Measurements from ENCODE around the gene DDX51.

DDX51 gene

GRCh38 chr12:132095520-132096409 is 48.4 kb downstream of the DDX51 start:
- TF ChIP-seq USF1 (IDR thresholded peaks at IDR 0.05) (no peak), FOXM1 (IDR thresholded peaks at IDR 0.05; ENCODE audit: borderline replicate concordance, low read depth) (no peak), EGR1 (IDR thresholded peaks at IDR 0.05) (no peak), TAF1 (IDR thresholded peaks at IDR 0.05; ENCODE audit: low read depth) (no peak), REST (IDR thresholded peaks at IDR 0.05; ENCODE audit: low read depth) (no peak), NFIC (IDR thresholded peaks at IDR 0.05) (no peak), TCF12 (IDR thresholded peaks at IDR 0.05; ENCODE audit: low read depth) (no peak), MAX (IDR thresholded peaks at IDR 0.05) (no peak), YY1 (IDR thresholded peaks at IDR 0.05; ENCODE audit: low read depth) (no peak), ZBTB7A (IDR thresholded peaks at IDR 0.05; ENCODE audit: low read depth) (no peak), EP300 (IDR thresholded peaks at IDR 0.05; ENCODE audit: borderline replicate concordance) (no peak)

- TF ChIP-seq YY1 (IDR thresholded peaks at IDR 0.05; ENCODE audit: low read depth) (no peak), REST (IDR thresholded peaks at IDR 0.05; ENCODE audit: low read depth) (no peak), FOXM1 (IDR thresholded peaks at IDR 0.05; ENCODE audit: borderline replicate concordance, low read depth) (no peak), TEAD4 (IDR thresholded peaks at IDR 0.05) (no peak), RAD21 (IDR thresholded peaks at IDR 0.05; ENCODE audit: low read depth) (no peak), EP300 (IDR thresholded peaks at IDR 0.05; ENCODE audit: borderline replicate concordance) (no peak), NFIC (IDR thresholded peaks at IDR 0.05) (no peak), EGR1 (IDR thresholded peaks at IDR 0.05) (no peak), ZBTB7A (IDR thresholded peaks at IDR 0.05; ENCODE audit: low read depth) (no peak), CEBPB (IDR thresholded peaks at IDR 0.05) (no peak), CREB1 (IDR thresholded peaks at IDR 0.05; ENCODE audit: low read depth) (no peak), TCF12 (IDR thresholded peaks at IDR 0.05; ENCODE audit: low read depth) (no peak), TAF1 (IDR thresholded peaks at IDR 0.05; ENCODE audit: low read depth) (no peak), USF1 (IDR thresholded peaks at IDR 0.05) (no peak), MAX (IDR thresholded peaks at IDR 0.05) (no peak)
Observed at GRCh38 chr12:132094269-132094891, 49.7 kb downstream of the DDX51 start.

GRCh38 chr12:132089407-132089910 is 54.7 kb downstream of the DDX51 start:
- TF ChIP-seq CEBPB (IDR thresholded peaks at IDR 0.05) = no peak
- no peak for TF ChIP-seq FOXM1 (IDR thresholded peaks at IDR 0.05; ENCODE audit: borderline replicate concordance, low read depth)
- TF ChIP-seq MAX (IDR thresholded peaks at IDR 0.05) = no peak
- no peak for TF ChIP-seq ZBTB7A (IDR thresholded peaks at IDR 0.05; ENCODE audit: low read depth)
- TF ChIP-seq NFIC (IDR thresholded peaks at IDR 0.05) = no peak
- TF ChIP-seq EP300 (IDR thresholded peaks at IDR 0.05; ENCODE audit: borderline replicate concordance) = no peak
- TF ChIP-seq REST (IDR thresholded peaks at IDR 0.05; ENCODE audit: low read depth) = no peak
- no peak for TF ChIP-seq EGR1 (IDR thresholded peaks at IDR 0.05)
- TF ChIP-seq TEAD4 (IDR thresholded peaks at IDR 0.05) = no peak
- TF ChIP-seq RAD21 (IDR thresholded peaks at IDR 0.05; ENCODE audit: low read depth) = no peak
- no peak for TF ChIP-seq CREB1 (IDR thresholded peaks at IDR 0.05; ENCODE audit: low read depth)
- no peak for TF ChIP-seq YY1 (IDR thresholded peaks at IDR 0.05; ENCODE audit: low read depth)
- no peak for TF ChIP-seq USF1 (IDR thresholded peaks at IDR 0.05)
- TF ChIP-seq TCF12 (IDR thresholded peaks at IDR 0.05; ENCODE audit: low read depth) = no peak
